Urothelium cell line (cell line): ENCODE measurements around the gene CDCA3.
"Not testable (repeated sequence)": the region's sequence is repeated elsewhere in the genome, so short reads cannot be mapped to it uniquely, and the experiment has no call there.

Experiments
- DNase-seq: peaks from one replicate; pipeline ENCODE4 v3.0.0; 2011; ENCODE audit warnings: low spot score, mixed read lengths
- FAIRE-seq: peaks from 2 replicates; lab custom pipeline; 2011; peaks lifted over from hg19 to GRCh38; lab: Jason Lieb, UNC

CDCA3 gene

GRCh38 chr12:6851153-6851920 is at the start of gene CDCA3:
Gene CDCA3, minus strand, starts transcription at chr12:6851286. Its CDS starts 334 bp downstream, at chr12:6850952.
- DNase-seq (peak; percentile 100), FAIRE-seq (peak; percentile 97)

GRCh38 chr12:6899837-6900519 is 48.9 kb upstream of the CDCA3 start:
- no peak for FAIRE-seq

GRCh38 chr12:6899427-6899826 is 48.3 kb upstream of the CDCA3 start:
- DNase-seq (no peak), FAIRE-seq (no peak)

More at GRCh38 chr12:6899837-6900519, 48.9 kb upstream of the CDCA3 start:
- no peak for DNase-seq

DNA sequence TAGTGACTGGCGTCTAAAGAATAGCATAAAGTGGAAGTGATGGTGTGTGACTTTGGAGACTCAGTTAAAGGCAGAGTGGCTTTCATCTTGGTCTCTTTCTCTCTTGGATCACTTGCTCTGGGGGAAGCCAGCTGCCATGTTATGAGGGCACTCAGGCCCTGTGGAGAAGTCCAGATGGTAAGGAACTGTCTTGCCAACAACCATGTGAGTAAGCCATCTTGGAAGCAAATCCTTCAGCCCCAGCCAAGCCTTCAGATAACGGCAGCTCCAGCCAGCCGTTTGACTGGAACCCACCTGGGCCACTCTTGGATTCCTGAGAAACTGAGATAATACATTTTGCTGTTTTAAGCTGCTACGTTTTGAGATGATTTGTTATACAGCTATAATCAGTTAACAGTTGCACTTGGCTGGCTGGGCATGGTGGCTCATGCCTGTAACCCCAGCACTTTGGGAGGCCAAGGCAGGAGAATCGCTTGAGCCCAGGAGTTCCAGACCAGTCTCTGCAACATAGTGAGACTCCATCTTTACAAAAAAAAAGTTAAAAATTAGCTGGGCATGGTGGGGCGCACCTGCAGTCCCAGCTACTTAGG is 45.9 kb upstream of the CDCA3 start:
- FAIRE-seq (no peak), DNase-seq (no peak)

- no peak for FAIRE-seq
- DNase-seq: no peak
These were observed 43.2 kb upstream of the CDCA3 start for GRCh38 chr12:6894321-6894720.

DNA sequence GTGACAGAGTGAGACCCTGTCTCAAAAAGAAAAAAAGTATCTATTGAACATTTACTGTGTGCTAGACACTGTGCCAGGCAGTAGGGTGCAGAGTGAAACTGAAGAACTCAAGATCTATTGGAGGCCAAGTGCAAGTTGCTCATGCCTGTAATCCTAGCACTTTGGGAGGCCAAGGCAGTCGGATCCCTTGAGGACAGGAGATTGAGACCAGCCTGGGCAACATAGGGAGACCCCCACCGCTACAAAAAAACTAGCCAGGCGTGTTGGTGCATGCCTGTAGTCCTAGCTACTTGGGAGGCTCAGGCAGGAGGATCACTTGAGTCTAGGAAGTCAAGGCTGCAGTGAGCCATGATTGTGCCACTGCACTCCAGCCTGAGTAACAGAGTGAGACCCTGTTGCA is 41.6 kb upstream of the CDCA3 start:
- not testable (repeated sequence) for FAIRE-seq

DNA sequence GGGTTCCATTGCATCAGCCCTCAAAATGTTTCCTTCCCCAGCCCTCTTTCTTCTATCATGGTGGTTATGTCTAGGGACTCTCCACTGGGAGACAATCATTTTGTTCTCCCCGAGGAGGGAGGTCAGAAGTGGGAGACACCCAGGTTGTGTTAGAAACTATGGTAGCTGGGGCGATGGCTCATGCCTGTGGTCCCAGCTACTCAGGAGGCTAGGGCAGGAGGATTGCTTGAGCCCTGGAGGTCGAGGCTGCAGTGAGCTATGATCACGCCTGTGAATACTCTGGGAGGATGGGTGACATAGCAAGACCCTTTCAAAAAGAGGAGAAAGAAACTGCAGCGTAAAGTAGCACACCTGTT is 40.5 kb upstream of the CDCA3 start:
- no peak for FAIRE-seq
- DNase-seq: no peak

More for the DNA sequence above, 41.6 kb upstream of the CDCA3 start:
- not testable (repeated sequence) for DNase-seq

DNA sequence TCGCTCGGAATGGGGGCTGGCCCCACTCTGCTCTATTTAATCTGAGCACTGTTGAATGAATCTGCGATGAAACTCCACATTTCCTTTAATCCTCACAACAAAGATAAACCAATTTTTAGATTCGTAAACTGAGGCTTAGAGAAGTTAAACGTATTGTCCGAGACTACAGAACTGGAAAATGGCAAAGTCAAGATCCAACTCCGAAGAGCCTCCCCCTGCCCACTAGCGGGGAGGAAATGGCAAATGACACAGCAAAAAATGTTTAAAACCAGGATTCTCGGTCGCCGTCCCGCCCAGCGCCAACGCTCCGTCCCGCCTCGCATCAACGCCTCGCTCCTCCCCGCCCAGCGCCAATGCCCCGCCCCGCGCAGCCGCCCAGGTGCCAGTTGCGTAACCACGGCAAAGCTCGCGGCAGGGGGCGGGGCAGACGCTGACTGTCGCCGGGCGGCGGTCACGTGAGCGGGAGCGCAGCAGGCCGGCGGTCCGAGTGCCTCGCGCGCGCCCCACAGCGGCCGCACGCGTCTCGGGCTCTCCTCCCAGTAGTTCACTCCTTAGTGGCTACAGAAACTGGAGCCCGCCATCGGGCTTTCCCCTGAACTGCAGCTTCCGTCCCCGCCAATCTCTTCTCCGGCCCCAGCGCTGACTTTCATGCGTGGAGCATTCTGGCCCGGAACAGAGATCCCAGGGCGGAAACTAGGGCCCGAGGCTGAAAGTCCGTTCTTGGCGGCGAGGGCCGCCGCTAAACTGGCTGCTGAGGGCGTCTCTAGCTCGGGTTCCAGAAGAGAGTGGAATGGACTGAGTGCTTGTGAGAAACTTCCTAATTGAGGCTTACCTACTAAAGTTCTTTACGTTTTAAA is 39.9 kb upstream of the CDCA3 start:
- FAIRE-seq: peak; percentile 90
- DNase-seq: peak; percentile 99

DNA sequence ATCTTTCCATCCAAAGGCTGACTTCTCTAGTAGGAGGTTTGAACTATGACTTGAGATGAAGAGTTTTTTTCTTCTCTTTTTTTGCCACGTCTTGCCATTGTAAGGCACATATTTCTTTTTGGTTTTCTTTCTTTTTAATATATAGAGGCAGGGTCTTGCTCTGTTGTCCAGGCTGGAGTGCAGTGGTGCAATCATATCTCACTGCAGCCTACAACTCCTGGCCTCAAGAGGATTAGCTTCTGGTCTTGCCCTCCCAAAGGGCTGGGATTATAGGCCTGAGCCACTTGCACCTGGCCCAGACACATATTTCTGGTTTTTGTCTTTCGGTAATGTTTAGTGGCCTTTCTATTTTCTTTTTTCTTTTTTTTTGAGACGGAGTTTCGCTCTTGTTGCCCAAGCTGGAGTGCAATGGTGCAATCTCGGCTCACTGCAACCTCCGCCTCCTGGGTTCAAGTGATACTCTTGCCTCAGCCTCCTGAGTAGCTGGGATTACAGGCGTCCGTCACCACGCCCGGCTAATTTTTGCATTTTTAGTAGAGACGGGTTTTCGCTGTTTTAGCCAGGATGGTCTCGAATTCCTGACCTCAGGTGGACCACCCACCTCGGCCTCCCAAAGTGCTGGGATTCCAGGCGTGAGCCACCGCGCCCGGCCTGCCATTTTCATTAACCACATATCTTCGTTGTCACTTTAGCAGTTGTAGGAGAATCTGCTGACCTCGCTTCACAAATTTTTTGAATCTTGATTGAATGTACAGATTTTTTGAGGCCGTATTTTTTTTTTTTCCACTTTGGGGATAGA is 38.9 kb upstream of the CDCA3 start:
- not testable (repeated sequence) for FAIRE-seq, DNase-seq

- not testable (repeated sequence) for DNase-seq, FAIRE-seq
These were observed 37.7 kb upstream of the CDCA3 start for GRCh38 chr12:6888794-6889193.

DNA sequence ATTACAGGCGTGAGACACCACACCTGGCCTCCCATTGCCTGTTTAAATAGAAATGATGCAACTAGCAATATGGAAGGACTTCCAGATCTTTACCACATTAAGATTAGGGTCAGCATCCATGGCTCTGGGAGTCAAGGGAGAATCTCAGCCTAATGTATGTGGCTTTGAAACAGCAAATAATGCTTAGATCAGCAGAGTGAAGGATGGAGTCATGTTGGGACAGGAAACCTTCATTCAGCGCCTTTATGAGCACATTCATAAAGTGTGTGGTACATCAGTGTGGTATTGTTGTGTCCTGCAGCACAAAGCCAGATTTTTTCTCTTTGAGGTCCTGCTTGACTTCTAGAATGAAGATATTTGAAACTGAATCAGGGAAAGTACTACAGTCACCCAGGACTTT is 37.3 kb upstream of the CDCA3 start:
- FAIRE-seq (no peak), DNase-seq (no peak)

- FAIRE-seq: no peak
- DNase-seq: no peak
These were observed 36.4 kb upstream of the CDCA3 start for GRCh38 chr12:6887460-6887859.

DNA sequence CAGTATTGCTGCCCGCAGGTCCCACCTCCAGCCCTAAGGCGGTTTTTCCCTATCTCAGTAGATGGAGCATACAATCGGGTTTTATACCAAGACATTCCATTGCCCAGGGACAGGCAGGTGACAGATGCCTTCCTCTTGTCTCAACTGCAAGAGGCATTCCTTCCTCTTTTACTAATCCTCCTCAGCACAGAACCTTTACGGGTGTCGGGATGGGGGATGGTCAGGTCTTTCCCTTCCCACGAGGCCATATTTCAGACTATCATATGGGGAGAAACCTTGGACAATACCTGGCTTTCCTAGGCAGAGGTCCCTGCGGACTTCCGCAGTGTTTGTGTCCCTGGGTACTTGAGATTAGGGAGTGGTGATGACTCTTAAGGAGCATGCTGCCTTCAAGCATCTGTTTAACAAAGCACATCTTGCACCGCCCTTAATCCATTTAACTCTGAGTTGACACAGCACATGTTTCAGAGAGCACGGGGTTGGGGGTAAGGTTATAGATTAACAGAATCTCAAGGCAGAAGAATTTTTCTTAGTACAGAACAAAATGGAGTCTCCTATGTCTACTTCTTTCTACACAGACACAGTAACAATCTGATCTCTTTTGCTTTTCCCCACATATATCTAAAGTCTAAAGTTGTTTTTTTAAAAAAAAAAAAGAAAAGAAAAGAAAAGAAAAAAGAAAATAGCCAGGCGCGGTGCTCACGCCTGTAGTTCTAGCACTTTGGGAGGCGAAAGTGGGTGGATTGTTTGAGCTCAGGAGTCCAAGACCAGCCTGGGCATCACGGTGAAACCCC is 35.3 kb upstream of the CDCA3 start:
- DNase-seq, FAIRE-seq: not testable (repeated sequence)

DNA sequence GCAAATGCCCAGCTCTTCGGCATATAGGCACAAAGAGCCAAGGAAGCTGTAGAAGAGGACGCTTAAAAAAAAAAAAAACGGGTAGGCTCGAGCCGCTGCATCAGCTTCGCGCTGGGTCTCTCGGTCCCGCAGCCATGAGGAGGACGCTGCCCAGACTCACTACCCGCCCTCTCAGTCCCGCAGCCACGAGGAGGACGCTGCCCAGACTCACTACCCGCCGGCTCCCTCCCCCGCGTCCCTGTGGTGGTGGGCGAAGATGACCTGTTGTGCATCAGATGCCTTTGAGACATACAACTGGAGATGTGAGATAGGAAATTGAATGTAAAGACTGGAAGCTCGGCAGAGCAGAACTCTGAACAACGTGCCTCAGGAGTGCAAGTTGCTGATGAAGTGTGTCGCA is 33.5 kb upstream of the CDCA3 start:
- no peak for FAIRE-seq
- no peak for DNase-seq

- FAIRE-seq (no peak), DNase-seq (no peak)
These were observed 32.6 kb upstream of the CDCA3 start for GRCh38 chr12:6883683-6884082.

DNA sequence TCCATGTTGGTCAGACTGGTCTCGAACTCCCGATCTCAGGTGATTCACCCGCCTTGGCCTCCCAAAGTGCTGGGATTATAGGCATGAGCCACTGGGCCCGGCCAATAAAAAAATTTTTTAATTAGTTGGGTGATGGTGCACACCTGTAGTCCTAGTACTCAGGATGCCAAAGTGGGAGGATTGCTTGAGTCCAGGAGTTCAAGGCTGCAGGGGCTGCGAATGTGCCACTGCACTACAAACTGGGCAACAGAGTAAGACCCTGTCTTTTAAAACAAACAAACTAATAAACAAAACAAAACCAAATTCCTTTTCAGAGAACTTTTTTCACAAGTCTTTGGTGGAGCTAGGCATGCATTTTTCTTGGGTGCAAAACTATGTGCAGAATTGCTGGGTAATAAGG is 32.2 kb upstream of the CDCA3 start:
- no peak for FAIRE-seq

DNA sequence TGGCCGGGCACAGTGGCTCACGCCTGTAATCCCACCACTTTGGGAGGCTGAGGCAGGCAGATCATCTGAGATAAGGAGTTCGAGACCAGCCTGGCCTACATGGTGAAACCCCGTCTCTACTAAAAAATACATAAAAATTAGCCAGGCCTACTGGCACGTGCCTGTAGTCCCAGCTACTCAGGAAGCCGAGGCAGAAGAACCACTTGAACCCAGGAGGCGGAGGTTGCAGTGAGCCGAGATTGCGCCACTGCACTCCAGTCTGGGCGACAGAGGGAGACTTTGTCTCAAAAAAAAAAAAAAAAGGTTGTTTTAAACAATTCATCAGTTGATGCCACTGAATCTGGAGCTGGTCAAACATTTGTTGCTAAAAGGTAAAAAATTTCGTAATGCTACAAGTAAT is 28.7 kb upstream of the CDCA3 start:
- DNase-seq, FAIRE-seq: not testable (repeated sequence)

More for the DNA sequence above, 32.2 kb upstream of the CDCA3 start:
- DNase-seq: no peak

GRCh38 chr12:6874015-6874368 is 22.9 kb upstream of the CDCA3 start:
- not testable (repeated sequence) for FAIRE-seq, DNase-seq
